CD4-positive, alpha-beta T cell treated with Interleukin-17A for 1 hour (primary cell): Measurements from ENCODE around the gene OMP.
"Not testable (repeated sequence)": the region's sequence is repeated elsewhere in the genome, so short reads cannot be mapped to it uniquely, and the experiment has no call there.

ENCODE experiments used
- DNase-seq: peaks from one replicate; pipeline ENCODE4 v3.0.0-alpha.2; 2020

OMP gene

GRCh38 chr11:77102246-77103210, at the start of gene OMP:
TSS of gene OMP (plus strand) at chr11:77102840. CDS start at chr11:77102840, 0 bp downstream.
- no peak for DNase-seq

GRCh38 chr11:77053217-77054015, 49.2 kb upstream of the OMP start:
- DNase-seq: no peak

GRCh38 chr11:77054084-77054483, 48.6 kb upstream of the OMP start:
- no peak for DNase-seq

GRCh38 chr11:77055101-77055561, 47.5 kb upstream of the OMP start:
- DNase-seq: no peak

- DNase-seq: no peak
Observed at GRCh38 chr11:77055913-77056312, 46.7 kb upstream of the OMP start.

- DNase-seq: no peak
Observed at GRCh38 chr11:77056814-77057402, 45.7 kb upstream of the OMP start.

GRCh38 chr11:77057938-77058474, 44.6 kb upstream of the OMP start:
- no peak for DNase-seq

GRCh38 chr11:77058900-77059299, 43.7 kb upstream of the OMP start:
- no peak for DNase-seq

GRCh38 chr11:77059806-77060205, 42.8 kb upstream of the OMP start:
- no peak for DNase-seq

- no peak for DNase-seq
Observed at GRCh38 chr11:77060234-77060633, 42.4 kb upstream of the OMP start.

GRCh38 chr11:77061258-77061657, 41.4 kb upstream of the OMP start:
- DNase-seq: not testable (repeated sequence)

GRCh38 chr11:77062924-77063323, 39.7 kb upstream of the OMP start:
- DNase-seq: no peak

- DNase-seq: no peak
Observed at GRCh38 chr11:77063407-77063806, 39.2 kb upstream of the OMP start.

GRCh38 chr11:77063861-77064260, 38.8 kb upstream of the OMP start:
- DNase-seq: no peak

- DNase-seq: no peak
Observed at GRCh38 chr11:77064648-77065217, 37.9 kb upstream of the OMP start.

- no peak for DNase-seq
Observed at GRCh38 chr11:77065878-77066228, 36.8 kb upstream of the OMP start.

- DNase-seq: peak; percentile 88
Observed at GRCh38 chr11:77066229-77067042, 36.2 kb upstream of the OMP start, which contains the start of gene CAPN5. TSS of gene CAPN5 (plus strand) at chr11:77066971. CDS start at chr11:77084887, 17,916 bp downstream.

- DNase-seq: no peak
Observed at GRCh38 chr11:77067861-77068443, 34.7 kb upstream of the OMP start.

- no peak for DNase-seq
Observed at GRCh38 chr11:77068457-77069335, 33.9 kb upstream of the OMP start.

GRCh38 chr11:77069336-77069968, 33.2 kb upstream of the OMP start:
- no peak for DNase-seq
